Measurements from ENCODE around the gene ZCRB1.

Gene ZCRB1

DNA sequence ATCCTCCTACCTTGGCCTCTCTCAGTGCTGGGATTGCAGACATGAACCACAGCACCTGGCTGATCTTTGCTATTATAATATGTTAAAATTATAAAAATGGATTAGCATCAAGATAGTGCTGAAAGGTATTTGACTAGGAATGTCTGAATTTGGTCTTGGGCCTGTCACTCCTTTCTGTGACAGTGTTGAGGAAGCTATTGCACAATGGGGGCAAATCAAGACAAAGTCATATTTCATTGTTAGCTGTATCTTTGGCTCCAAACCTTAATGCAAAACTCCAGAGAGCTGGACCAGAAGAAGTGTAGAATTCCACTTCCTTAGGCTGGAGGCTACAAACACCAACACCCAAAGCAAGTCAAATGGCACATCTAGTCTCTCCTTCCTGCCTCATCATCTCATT lies 42.2 kb downstream of the ZCRB1 start:
- no peaks in the 10 kb centered on the region for H3K4me1 ChIP-seq (ENCODE audit: insufficient read depth, low read length, severe bottlenecking)
- no peaks in the 10 kb centered on the region for H3K9me2 ChIP-seq (ENCODE audit: low read depth, low read length)
- H3K27ac ChIP-seq (ENCODE audit: low read depth, low read length, poor library complexity, severe bottlenecking), result no peak overlapping the region
- no peaks in the 10 kb centered on the region for H3K9me3 ChIP-seq (ENCODE audit: low read length)
- H3K36me3 ChIP-seq (ENCODE audit: insufficient read depth, low read length), result no peaks in the 10 kb centered on the region
- TF ChIP-seq, protein P1, sequence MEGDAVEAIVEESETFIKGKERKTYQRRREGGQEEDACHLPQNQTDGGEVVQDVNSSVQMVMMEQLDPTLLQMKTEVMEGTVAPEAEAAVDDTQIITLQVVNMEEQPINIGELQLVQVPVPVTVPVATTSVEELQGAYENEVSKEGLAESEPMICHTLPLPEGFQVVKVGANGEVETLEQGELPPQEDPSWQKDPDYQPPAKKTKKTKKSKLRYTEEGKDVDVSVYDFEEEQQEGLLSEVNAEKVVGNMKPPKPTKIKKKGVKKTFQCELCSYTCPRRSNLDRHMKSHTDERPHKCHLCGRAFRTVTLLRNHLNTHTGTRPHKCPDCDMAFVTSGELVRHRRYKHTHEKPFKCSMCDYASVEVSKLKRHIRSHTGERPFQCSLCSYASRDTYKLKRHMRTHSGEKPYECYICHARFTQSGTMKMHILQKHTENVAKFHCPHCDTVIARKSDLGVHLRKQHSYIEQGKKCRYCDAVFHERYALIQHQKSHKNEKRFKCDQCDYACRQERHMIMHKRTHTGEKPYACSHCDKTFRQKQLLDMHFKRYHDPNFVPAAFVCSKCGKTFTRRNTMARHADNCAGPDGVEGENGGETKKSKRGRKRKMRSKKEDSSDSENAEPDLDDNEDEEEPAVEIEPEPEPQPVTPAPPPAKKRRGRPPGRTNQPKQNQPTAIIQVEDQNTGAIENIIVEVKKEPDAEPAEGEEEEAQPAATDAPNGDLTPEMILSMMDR (IDR thresholded peaks at IDR 0.05; ENCODE audit: low read length), result no peak
- no peak for TF ChIP-seq EZH2 (IDR thresholded peaks at IDR 0.05; ENCODE audit: borderline replicate concordance, low read length)
- no peaks in the 10 kb centered on the region for H3K27me3 ChIP-seq (ENCODE audit: insufficient read depth, low read length)
- H3K4me3 ChIP-seq (ENCODE audit: low read depth, low read length, poor library complexity, severe bottlenecking), result no peak overlapping the region
- no peak overlapping the region for H3K9ac ChIP-seq (ENCODE audit: low read length)
- H4K20me1 ChIP-seq (ENCODE audit: insufficient read depth, low read length), result no peaks in the 10 kb centered on the region
- no peaks in the 10 kb centered on the region for H3K79me2 ChIP-seq (ENCODE audit: insufficient read depth, low read length)
- H2AFZ ChIP-seq (ENCODE audit: low read length), result no peak overlapping the region
- H3K4me2 ChIP-seq (ENCODE audit: low read length), result no peak overlapping the region
- no peaks in the 10 kb centered on the region for H3F3A ChIP-seq (ENCODE audit: insufficient read depth, low read length)

DNA sequence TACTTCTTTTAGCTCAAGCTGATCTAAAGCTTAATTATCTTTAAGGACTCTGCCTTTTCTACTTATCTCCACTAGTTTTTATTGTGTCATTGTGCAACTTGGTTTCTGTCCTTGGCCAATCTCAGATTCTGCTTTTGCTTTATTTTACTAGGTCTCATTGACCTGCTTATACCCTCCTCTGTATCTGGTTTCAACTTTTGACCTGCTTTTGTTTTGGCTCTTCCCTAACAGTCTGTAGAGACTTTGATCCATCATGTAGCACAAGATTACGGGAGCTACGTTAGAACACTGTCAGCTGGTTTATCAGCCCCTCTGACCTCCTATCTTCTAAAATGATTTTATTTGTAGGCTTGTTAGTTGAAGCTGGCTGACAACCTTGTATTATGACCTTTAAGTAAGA lies 43.6 kb downstream of the ZCRB1 start:
- no peaks in the 10 kb centered on the region for H3K9me2 ChIP-seq (ENCODE audit: low read depth, low read length)
- H3K4me1 ChIP-seq (ENCODE audit: insufficient read depth, low read length, severe bottlenecking), result no peaks in the 10 kb centered on the region
- no peaks in the 10 kb centered on the region for H3K36me3 ChIP-seq (ENCODE audit: insufficient read depth, low read length)
- H3K79me2 ChIP-seq (ENCODE audit: insufficient read depth, low read length), result no peaks in the 10 kb centered on the region
- no peak overlapping the region for H3K4me2 ChIP-seq (ENCODE audit: low read length)
- no peaks in the 10 kb centered on the region for H3K27me3 ChIP-seq (ENCODE audit: insufficient read depth, low read length)
- no peak overlapping the region for H3K4me3 ChIP-seq (ENCODE audit: low read depth, low read length, poor library complexity, severe bottlenecking)
- no peaks in the 10 kb centered on the region for H4K20me1 ChIP-seq (ENCODE audit: insufficient read depth, low read length)
- no peak overlapping the region for H3K9ac ChIP-seq (ENCODE audit: low read length)
- H3K9me3 ChIP-seq (ENCODE audit: low read length), result no peaks in the 10 kb centered on the region
- H2AFZ ChIP-seq (ENCODE audit: low read length), result no peak overlapping the region
- TF ChIP-seq, protein P1 (IDR thresholded peaks at IDR 0.05; ENCODE audit: low read length), result no peak
- TF ChIP-seq EZH2 (IDR thresholded peaks at IDR 0.05; ENCODE audit: borderline replicate concordance, low read length), result no peak
- no peaks in the 10 kb centered on the region for H3F3A ChIP-seq (ENCODE audit: insufficient read depth, low read length)
- no peak overlapping the region for H3K27ac ChIP-seq (ENCODE audit: low read depth, low read length, poor library complexity, severe bottlenecking)

DNA sequence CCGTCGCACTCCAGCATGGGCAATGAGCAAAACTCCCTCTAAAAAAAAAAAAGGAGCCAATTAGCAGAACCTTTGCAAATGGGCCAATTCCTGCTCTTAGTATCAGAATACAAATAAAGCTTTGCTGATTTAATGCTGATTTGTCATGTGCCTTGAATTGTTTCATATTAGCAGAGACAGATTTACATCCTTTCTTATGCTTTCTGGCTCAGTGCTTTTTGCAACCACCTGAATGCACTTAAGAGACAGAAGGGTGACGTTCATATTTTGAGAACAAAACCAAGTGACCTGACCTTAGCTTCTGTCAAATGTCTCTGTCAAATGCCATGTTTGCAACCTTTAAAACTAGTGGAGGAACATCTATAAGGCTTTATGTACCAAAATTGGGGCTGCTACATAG lies 44.0 kb downstream of the ZCRB1 start:
- Histone ChIP-seq H3K79me2 (ENCODE audit: insufficient read depth, low read length) (no peaks in the 10 kb centered on the region), H3K9ac (ENCODE audit: low read length) (no peak overlapping the region), H3K9me2 (ENCODE audit: low read depth, low read length) (no peaks in the 10 kb centered on the region), H3K9me3 (ENCODE audit: low read length) (no peaks in the 10 kb centered on the region), H3K4me3 (ENCODE audit: low read depth, low read length, poor library complexity, severe bottlenecking) (no peak overlapping the region), H3F3A (ENCODE audit: insufficient read depth, low read length) (no peaks in the 10 kb centered on the region), H4K20me1 (ENCODE audit: insufficient read depth, low read length) (no peaks in the 10 kb centered on the region), H3K4me1 (ENCODE audit: insufficient read depth, low read length, severe bottlenecking) (no peaks in the 10 kb centered on the region), H3K36me3 (ENCODE audit: insufficient read depth, low read length) (no peaks in the 10 kb centered on the region), H2AFZ (ENCODE audit: low read length) (no peak overlapping the region), H3K4me2 (ENCODE audit: low read length) (no peak overlapping the region), H3K27ac (ENCODE audit: low read depth, low read length, poor library complexity, severe bottlenecking) (no peak overlapping the region), H3K27me3 (ENCODE audit: insufficient read depth, low read length) (no peaks in the 10 kb centered on the region)
- TF ChIP-seq, protein P1 (IDR thresholded peaks at IDR 0.05; ENCODE audit: low read length), result no peak
- no peak for TF ChIP-seq EZH2 (IDR thresholded peaks at IDR 0.05; ENCODE audit: borderline replicate concordance, low read length)
